ENCODE data around the gene DSC3.

DNA sequence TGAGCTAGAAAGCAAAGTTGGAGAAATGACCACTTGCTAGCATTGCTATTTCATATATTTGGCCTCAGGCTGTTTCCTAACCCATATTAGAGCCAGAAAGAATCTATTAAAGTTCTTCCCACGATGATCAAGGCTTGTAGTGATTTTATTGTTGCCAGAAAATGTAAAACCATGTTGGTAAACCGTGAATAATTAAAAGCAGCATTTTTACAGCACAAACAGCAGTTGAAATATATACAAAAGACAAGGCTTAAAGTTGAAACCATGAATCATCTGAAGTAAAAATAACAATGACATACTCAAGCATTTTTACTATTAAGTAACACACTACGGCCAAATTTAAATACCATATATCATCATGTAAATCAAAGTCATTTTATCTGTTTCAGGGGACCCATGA lies 27.7 kb upstream of the DSC3 start:
- TF ChIP-seq, protein P1, sequence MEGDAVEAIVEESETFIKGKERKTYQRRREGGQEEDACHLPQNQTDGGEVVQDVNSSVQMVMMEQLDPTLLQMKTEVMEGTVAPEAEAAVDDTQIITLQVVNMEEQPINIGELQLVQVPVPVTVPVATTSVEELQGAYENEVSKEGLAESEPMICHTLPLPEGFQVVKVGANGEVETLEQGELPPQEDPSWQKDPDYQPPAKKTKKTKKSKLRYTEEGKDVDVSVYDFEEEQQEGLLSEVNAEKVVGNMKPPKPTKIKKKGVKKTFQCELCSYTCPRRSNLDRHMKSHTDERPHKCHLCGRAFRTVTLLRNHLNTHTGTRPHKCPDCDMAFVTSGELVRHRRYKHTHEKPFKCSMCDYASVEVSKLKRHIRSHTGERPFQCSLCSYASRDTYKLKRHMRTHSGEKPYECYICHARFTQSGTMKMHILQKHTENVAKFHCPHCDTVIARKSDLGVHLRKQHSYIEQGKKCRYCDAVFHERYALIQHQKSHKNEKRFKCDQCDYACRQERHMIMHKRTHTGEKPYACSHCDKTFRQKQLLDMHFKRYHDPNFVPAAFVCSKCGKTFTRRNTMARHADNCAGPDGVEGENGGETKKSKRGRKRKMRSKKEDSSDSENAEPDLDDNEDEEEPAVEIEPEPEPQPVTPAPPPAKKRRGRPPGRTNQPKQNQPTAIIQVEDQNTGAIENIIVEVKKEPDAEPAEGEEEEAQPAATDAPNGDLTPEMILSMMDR (conservative IDR thresholded peaks at IDR 0.05): no peak
- TF ChIP-seq EZH2 (IDR thresholded peaks at IDR 0.05; ENCODE audit: low read depth): no peak

Measured in PC-9 (cell line).